LNCaP clone FGC (cell line): Measurements from ENCODE around the gene MC2R.

Experiments used
- DNase-seq: peaks from one replicate; pipeline ENCODE4 v3.0.0-alpha.2; 2011; ENCODE audit warnings: low read depth
- H3K4me3 ChIP-seq: 2 replicates; pipeline ENCODE4 v1.5.1; 2011; ENCODE audit warnings: mild to moderate bottlenecking, low read depth, low read length, control low read depth
- CTCF ChIP-seq: IDR thresholded peaks from 2 replicates; pipeline ENCODE4 v1.5.1; 2012; ENCODE audit warnings: mild to moderate bottlenecking; ENCODE audit not compliant: control insufficient read depth, insufficient read depth; ENCODE audit errors: extremely low read depth

The MC2R gene

GRCh38 chr18:13915391-13915790 lies at the start of gene MC2R:
MC2R (minus strand) TSS chr18:13915536; CDS start chr18:13885518, 30,018 bp downstream.
- DNase-seq: no peak
- H3K4me3 ChIP-seq: no peak within 1 kb of the TSS
- no peak for TF ChIP-seq CTCF

- H3K4me3 ChIP-seq: no peak overlapping the region
- no peak for DNase-seq
- no peak for TF ChIP-seq CTCF
Observed at GRCh38 chr18:13945811-13946210, 30.5 kb upstream of the MC2R start.

- no peak overlapping the region for H3K4me3 ChIP-seq
- TF ChIP-seq CTCF: no peak
- no peak for DNase-seq
Observed at GRCh38 chr18:13943338-13943737, 28.0 kb upstream of the MC2R start.

- TF ChIP-seq CTCF: no peak
- no peak for DNase-seq
- no peak overlapping the region for H3K4me3 ChIP-seq
Observed at GRCh38 chr18:13940326-13940725, 25.0 kb upstream of the MC2R start.

- no peak for TF ChIP-seq CTCF
- no peak for DNase-seq
- no peak overlapping the region for H3K4me3 ChIP-seq
Observed at GRCh38 chr18:13934676-13935075, 19.3 kb upstream of the MC2R start.

- DNase-seq: no peak
- no peak overlapping the region for H3K4me3 ChIP-seq
- no peak for TF ChIP-seq CTCF
Observed at GRCh38 chr18:13934058-13934457, 18.7 kb upstream of the MC2R start.

- DNase-seq: no peak
- H3K4me3 ChIP-seq: no peak overlapping the region
- TF ChIP-seq CTCF: no peak
Observed at GRCh38 chr18:13932285-13933025, 17.1 kb upstream of the MC2R start.
